GM23338 (cell line): Measurements from ENCODE around the gene CYP3A5. TPM values are rescaled to one million over a fixed set of nuclear protein-coding genes. Genes with fewer than 3 reads are reported as not detected.

Source experiments
- ATAC-seq: fragments of 200-7000 bp; cut with Tn5 transposase; 3 replicates; pipeline ENCODE4 v1.9.1; 2020
- DNase-seq: peaks from one replicate; pipeline ENCODE4 v3.0.0-alpha.2; 2015; ENCODE audit warnings: low spot score
- H2AFZ ChIP-seq: fragments of 200-600 bp; sonication (generic); 2 replicates; pipeline ENCODE4 v1.8.0; 2016; ENCODE audit warnings: antibody characterized with exemption, mild to moderate bottlenecking, moderate library complexity
- H3F3A ChIP-seq: fragments of 200-600 bp; sonication (generic); replicated peaks from 2 replicates; pipeline ENCODE4 v1.8.0; 2017; ENCODE audit warnings: antibody characterized with exemption, mixed run types, low read depth
- H3K27ac ChIP-seq: fragments of 200-600 bp; sonication (generic); 2 replicates; pipeline ENCODE4 v1.6.1; 2016; ENCODE audit warnings: low read depth
- H3K27me3 ChIP-seq: fragments of 200-600 bp; sonication (generic); 2 replicates; pipeline ENCODE4 v1.8.0; 2016; ENCODE audit warnings: mild to moderate bottlenecking, mixed run types, moderate library complexity; ENCODE audit not compliant: insufficient read depth
- H3K36me3 ChIP-seq: fragments of 200-600 bp; sonication (generic); 2 replicates; pipeline ENCODE4 v1.8.0; 2016; ENCODE audit warnings: mild to moderate bottlenecking; ENCODE audit not compliant: insufficient read depth
- H3K4me1 ChIP-seq: fragments of 200-600 bp; sonication (generic); 2 replicates; pipeline ENCODE4 v1.8.0; 2016; ENCODE audit warnings: mild to moderate bottlenecking, moderate library complexity; ENCODE audit not compliant: insufficient read depth
- H3K4me2 ChIP-seq: fragments of 200-600 bp; sonication (generic); 2 replicates; pipeline ENCODE4 v1.7.1; 2017; ENCODE audit warnings: mixed run types
- H3K4me3 ChIP-seq: fragments of 200-600 bp; sonication (generic); 2 replicates; pipeline ENCODE4 v1.6.1; 2016; ENCODE audit warnings: mixed run types
- H3K79me2 ChIP-seq: fragments of 200-600 bp; sonication (generic); replicated peaks from 2 replicates; pipeline ENCODE4 v1.8.0; 2017; ENCODE audit warnings: mild to moderate bottlenecking; ENCODE audit not compliant: insufficient read depth
- H3K9me2 ChIP-seq: fragments of 200-600 bp; sonication (generic); 2 replicates; pipeline ENCODE4 v1.8.0; 2017; ENCODE audit not compliant: insufficient read depth
- H4K20me1 ChIP-seq: fragments of 200-600 bp; sonication (generic); replicated peaks from 2 replicates; pipeline ENCODE4 v1.8.0; 2017; ENCODE audit warnings: mild to moderate bottlenecking; ENCODE audit not compliant: insufficient read depth
- H3K27ac Mint-ChIP-seq: 2 replicates; pipeline ENCODE4 v1.8.0; 2020; ENCODE audit warnings: inconsistent platforms, mild to moderate bottlenecking, moderate library complexity, mixed read lengths
- H3K27me3 Mint-ChIP-seq: 3 replicates; pipeline ENCODE4 v1.8.0; 2022; ENCODE audit warnings: low read depth, mild to moderate bottlenecking, moderate library complexity, mixed read lengths, inconsistent platforms; ENCODE audit not compliant: insufficient read depth, poor library complexity
- H3K36me3 Mint-ChIP-seq: 3 replicates; pipeline ENCODE4 v1.8.0; 2021; ENCODE audit warnings: low read depth, mild to moderate bottlenecking, inconsistent platforms, moderate library complexity, mixed read lengths
- H3K4me1 Mint-ChIP-seq: 3 replicates; pipeline ENCODE4 v1.8.0; 2020; ENCODE audit warnings: mild to moderate bottlenecking, inconsistent platforms, mixed read lengths
- H3K4me3 Mint-ChIP-seq: 3 replicates; pipeline ENCODE4 v1.8.0; 2021; ENCODE audit warnings: moderate library complexity, mild to moderate bottlenecking, inconsistent platforms, mixed read lengths
- H3K9me3 Mint-ChIP-seq: 3 replicates; pipeline ENCODE4 v1.8.0; 2020; ENCODE audit warnings: moderate library complexity, mild to moderate bottlenecking, inconsistent platforms, mixed read lengths
- CREB1 ChIP-seq: fragments of 250-450 bp; sonication (Bioruptor Pico); IDR thresholded peaks from 2 replicates; pipeline ENCODE4 v1.5.0; 2020; ENCODE audit warnings: low read depth, mild to moderate bottlenecking, moderate library complexity
- CTCF ChIP-seq, 2 experiments: fragments of 200-600 bp in 1 of 2; sonication (generic) in 1 of 2; conservative IDR thresholded peaks; 2 replicates each; pipeline versions ENCODE4 v1.5.1 to v1.6.1; 2016 to 2017; ENCODE audit warnings: antibody characterized with exemption in 2 of 2, low read depth in 2 of 2, mild to moderate bottlenecking in 2 of 2, moderate library complexity in 1 of 2
- JUNB ChIP-seq: IDR thresholded peaks from one replicate; pipeline ENCODE4 v1.6.1; 2016; ENCODE audit warnings: antibody characterized with exemption; ENCODE audit not compliant: unreplicated experiment
- NANOG ChIP-seq: IDR thresholded peaks from 2 replicates; pipeline ENCODE4 v1.6.1; 2016; ENCODE audit warnings: antibody characterized with exemption, borderline replicate concordance
- POLR2AphosphoS5 ChIP-seq: IDR thresholded peaks from 2 replicates; pipeline ENCODE4 v1.6.1; 2016; ENCODE audit warnings: antibody characterized with exemption, low read depth
- REST ChIP-seq: IDR thresholded peaks from one replicate; pipeline ENCODE4 v1.6.1; 2018; ENCODE audit warnings: antibody characterized with exemption; ENCODE audit not compliant: unreplicated experiment
- STAT1 ChIP-seq: IDR thresholded peaks from one replicate; pipeline ENCODE4 v1.6.1; 2016; ENCODE audit warnings: antibody characterized with exemption; ENCODE audit not compliant: unreplicated experiment
- ZNF114 ChIP-seq: fragments of 250-450 bp; sonication (Bioruptor Pico); IDR thresholded peaks from 2 replicates; pipeline ENCODE4 v1.5.0; 2020; ENCODE audit warnings: mild to moderate bottlenecking, moderate library complexity
- ZNF331 ChIP-seq: fragments of 250-450 bp; sonication (Bioruptor Pico); IDR thresholded peaks from 2 replicates; pipeline ENCODE4 v1.5.0; 2020; ENCODE audit warnings: low read depth, mild to moderate bottlenecking, moderate library complexity
- ZNF462 ChIP-seq: fragments of 250-450 bp; sonication (Bioruptor Pico); IDR thresholded peaks from 2 replicates; pipeline ENCODE4 v1.5.0; 2020; ENCODE audit warnings: mild to moderate bottlenecking, moderate library complexity
- polyA plus RNA-seq: library from polyadenylated mRNA; unstranded; fragments of >200 nt; fragmentation: Nextera tagmentation; extraction: Ambion mirVana; gene quantifications from 2 replicates; pipeline ENCODE4 v1.2.1, GENCODE V29; 2016
- total RNA-seq: library from RNA; depleted of rRNA; stranded (reverse); fragments of >200 nt; shearing (Covaris generic); gene quantifications from 2 replicates; pipeline ENCODE4 v1.2.3, GENCODE V29; 2014

The CYP3A5 gene
- total and polyA plus RNA-seq, 2 experiments from 2014 or later = 1.2 TPM; not detected in 1

GRCh38 chr7:99694912-99695304 lies 15.1 kb upstream of the CYP3A5 start (continued):
- TF ChIP-seq ZNF462 (CRISPR knock-in tag) (no peak), NANOG (no peak), CREB1 (CRISPR knock-in tag) (no peak), ZNF114 (CRISPR knock-in tag) (no peak), ZNF331 (CRISPR knock-in tag) (no peak)

- ATAC-seq = no peak
- TF ChIP-seq POLR2AphosphoS5 (no peak), ZNF331 (CRISPR knock-in tag) (no peak), REST (no peak), CREB1 (CRISPR knock-in tag) (no peak), CTCF (conservative IDR thresholded peaks at IDR 0.05; ENCODE audit: low read depth in 2 of 2) (no peak), ZNF114 (CRISPR knock-in tag) (no peak), STAT1 (no peak), JUNB (no peak), NANOG (no peak)
These were observed 14.6 kb upstream of the CYP3A5 start for GRCh38 chr7:99694201-99694911.

More at GRCh38 chr7:99694201-99694911, 14.6 kb upstream of the CYP3A5 start:
- no peaks in the 10 kb centered on the region for H3K27me3 Mint-ChIP-seq
- no peaks in the 10 kb centered on the region for H3K27me3 ChIP-seq
- no peak overlapping the region for H3K4me2 ChIP-seq
- H3K4me1 Mint-ChIP-seq = peaks cover 25% of the 10 kb centered on the region
- no peaks in the 10 kb centered on the region; the same call in 2 of the 3 replicates for H3K9me3 Mint-ChIP-seq
- no peaks in the 10 kb centered on the region for H3F3A ChIP-seq
- H3K27ac Mint-ChIP-seq = 0 out of 2 replicates have a peak overlapping the region, but pooled peaks have one; percentile 90
- no peak overlapping the region for H3K4me3 Mint-ChIP-seq
- no peaks in the 10 kb centered on the region for H3K79me2 ChIP-seq
- no peak overlapping the region for H2AFZ ChIP-seq
- H3K4me1 ChIP-seq = peaks cover 12% of the 10 kb centered on the region
- no peaks in the 10 kb centered on the region for H4K20me1 ChIP-seq
- H3K36me3 ChIP-seq = no peaks in the 10 kb centered on the region
- H3K36me3 Mint-ChIP-seq = no peaks in the 10 kb centered on the region
- H3K4me3 ChIP-seq = no peak overlapping the region
- H3K27ac ChIP-seq = no peak overlapping the region
- H3K9me2 ChIP-seq = no peaks in the 10 kb centered on the region
- DNase-seq = no peak
